Activated CD8-positive, alpha-beta memory T cell treated with anti-CD3 and anti-CD28 coated beads for 24 hours (primary cell): ENCODE results near the gene ZNF326.
"Not testable (repeated sequence)": the region's sequence is repeated elsewhere in the genome, so short reads cannot be mapped to it uniquely, and the experiment has no call there.

Experiments
- DNase-seq: peaks from one replicate; pipeline ENCODE4 v3.0.0-alpha.2; 2020

ZNF326 gene

DNA sequence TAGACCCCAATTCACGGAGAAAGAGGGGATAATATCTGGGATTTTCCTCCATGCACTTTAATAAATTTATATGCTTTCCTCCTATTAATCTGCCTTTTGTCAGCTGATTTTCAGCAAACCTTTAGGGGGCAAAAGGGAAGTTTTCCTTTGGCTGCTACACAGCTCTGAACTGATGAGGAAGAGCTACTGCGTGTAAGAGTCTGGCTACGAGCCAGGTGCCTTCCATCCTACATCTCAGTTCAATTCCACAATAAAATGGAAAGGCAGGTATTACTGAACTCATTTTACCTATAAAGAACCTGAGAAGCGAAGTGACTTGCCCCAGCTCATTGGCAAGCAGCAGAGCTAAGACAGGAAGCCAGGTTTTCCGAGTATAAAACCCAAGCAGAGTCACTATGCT is 28.3 kb upstream of the ZNF326 start:
- DNase-seq = no peak

DNA sequence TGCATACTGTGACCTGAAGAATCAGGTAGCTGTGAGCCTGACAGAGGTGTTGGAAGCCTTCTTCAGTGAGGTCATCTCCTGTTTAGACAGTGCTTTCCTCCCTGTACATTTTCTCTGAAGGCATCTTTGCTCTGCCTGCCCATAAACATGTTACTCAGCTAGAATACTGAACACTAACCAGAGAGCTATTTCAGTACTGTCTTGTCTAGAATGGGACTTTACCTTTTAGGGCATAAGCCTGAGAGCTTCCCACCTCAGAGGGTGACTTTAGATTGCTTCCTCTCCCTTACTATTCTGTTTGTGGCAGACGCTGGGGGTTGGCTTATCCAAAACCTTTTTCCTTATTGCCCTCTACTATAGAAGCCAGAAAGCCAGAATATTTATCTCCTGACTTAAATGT is 23.3 kb upstream of the ZNF326 start:
- DNase-seq = no peak

GRCh38 chr1:89972024-89972423 is 22.9 kb upstream of the ZNF326 start:
- DNase-seq = no peak

- no peak for DNase-seq
Measured at GRCh38 chr1:89973471-89974127, 21.3 kb upstream of the ZNF326 start.

DNA sequence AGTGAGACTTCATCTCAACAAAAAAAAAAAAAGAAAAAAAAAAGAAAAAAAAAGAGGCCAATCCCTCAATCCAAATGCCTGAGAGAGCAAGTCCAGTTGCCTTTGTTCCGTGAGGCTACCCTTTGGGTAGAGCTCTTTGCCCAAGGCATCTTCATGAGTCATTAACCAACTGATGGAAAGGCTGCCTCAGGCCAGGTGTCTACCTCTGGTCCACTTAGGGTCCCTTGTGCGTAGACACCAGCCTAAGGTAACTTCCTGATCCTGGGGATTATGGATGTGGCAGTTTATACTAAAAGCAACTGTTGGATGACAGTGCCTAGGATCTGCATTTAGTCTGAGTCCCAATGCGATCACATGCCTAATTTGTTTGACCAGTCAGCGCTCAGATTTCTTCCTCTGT is 20.7 kb upstream of the ZNF326 start:
- no peak for DNase-seq

DNA sequence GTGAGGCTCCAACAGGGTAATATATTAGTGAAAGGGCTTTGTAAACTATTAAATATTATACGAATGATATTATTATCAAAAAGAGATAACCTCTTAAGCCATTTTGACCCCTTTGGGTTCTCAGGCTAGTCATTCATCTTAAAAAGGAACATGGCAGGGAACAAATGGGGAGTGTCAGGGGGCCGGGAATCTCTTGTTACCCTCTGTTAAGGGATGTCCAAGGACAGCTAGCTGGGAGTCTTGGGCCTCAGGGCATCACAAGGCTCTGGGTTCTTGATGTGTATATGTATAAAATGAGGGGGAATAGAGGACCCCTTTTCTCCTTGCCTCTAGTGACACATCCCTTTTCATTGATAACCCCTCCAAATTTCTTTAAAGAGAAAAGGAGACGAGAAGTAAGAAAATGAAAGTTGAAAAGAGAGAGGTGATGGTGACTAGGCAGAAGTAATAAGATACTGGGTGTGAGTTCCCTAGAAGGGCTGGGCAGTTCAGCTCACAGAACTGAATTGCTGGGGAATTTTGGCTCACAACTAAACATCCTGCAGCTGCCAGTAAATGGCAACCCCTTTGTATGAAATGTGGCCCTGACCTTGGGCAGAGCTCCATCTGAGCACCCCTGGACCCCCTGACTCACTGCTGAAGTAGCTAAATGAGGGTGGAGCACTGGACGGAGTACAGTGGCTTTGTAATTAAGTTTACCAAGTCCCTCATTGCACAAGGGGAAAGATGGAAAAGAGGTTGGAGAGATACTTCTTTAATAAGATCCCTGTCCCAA is 20.0 kb upstream of the ZNF326 start:
- no peak for DNase-seq

DNA sequence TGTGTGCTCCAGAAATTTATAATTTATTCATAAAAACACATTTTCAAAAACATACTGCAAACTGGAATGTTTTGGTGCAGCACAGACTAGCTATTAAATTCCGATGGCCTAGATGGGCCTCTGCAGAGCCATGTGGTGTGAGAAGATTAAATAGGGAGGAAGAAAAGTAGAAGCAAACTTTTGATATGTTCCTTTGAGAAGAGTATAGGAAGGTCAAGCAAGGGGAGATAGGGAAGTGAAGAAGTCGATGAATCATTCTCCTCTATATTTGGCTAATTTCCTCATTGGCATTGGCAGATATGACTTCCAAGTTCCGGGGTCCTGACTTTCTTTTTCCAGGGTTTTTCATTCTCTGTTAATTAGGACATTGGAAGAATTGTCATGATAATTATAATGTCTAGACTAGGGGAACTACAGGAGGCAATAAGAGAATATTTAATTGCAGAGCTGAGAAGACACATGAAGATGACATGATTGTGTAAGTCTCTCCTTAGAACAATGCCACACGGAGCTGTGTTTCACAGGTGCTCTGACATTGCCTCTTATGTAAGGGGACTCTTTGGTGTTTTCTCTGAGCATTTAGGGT is 19.3 kb upstream of the ZNF326 start:
- no peak for DNase-seq

GRCh38 chr1:89978755-89979154 is 16.2 kb upstream of the ZNF326 start:
- no peak for DNase-seq

DNA sequence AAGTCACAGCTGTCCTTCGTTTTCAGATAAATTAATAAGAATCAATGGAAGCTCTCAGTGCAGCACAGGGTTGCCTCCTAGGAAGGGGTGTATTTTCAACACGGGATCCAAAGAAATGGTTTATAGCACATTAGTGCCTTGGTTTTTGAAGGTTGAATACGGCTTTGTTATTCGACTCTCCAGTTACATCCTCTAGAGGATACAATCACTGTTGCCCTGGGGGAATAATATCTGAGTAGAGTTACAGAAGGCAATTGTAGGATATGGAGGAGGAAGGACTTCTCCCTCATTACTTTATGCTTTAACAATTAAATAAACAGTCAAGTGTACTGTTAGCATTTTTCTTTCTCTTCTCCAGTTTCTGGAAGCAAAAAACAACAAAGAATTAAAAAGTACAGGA is 14.3 kb upstream of the ZNF326 start:
- no peak for DNase-seq

DNA sequence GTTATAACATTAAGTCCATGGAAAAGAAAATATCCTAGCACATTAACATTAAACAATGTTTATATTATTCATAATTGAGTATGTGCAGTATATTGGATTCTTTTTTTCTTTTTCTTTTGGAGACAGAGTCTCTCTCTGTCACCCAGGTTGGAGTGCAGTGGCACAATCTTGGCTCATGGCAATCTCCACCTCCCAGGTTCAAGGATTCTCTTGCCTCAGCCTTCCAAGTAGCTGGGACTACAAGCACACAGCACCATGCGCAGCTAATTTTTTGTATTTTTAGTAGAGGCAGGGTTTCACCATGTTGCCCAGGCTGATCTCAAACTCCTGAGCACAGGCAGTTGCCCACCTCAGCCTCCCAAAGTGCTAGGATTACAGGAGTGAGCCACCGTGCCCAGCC is 12.1 kb upstream of the ZNF326 start:
- not testable (repeated sequence) for DNase-seq

GRCh38 chr1:89984564-89985116 is 10.3 kb upstream of the ZNF326 start:
- not testable (repeated sequence) for DNase-seq

GRCh38 chr1:89986020-89986419 is 8.9 kb upstream of the ZNF326 start:
- DNase-seq = no peak

DNA sequence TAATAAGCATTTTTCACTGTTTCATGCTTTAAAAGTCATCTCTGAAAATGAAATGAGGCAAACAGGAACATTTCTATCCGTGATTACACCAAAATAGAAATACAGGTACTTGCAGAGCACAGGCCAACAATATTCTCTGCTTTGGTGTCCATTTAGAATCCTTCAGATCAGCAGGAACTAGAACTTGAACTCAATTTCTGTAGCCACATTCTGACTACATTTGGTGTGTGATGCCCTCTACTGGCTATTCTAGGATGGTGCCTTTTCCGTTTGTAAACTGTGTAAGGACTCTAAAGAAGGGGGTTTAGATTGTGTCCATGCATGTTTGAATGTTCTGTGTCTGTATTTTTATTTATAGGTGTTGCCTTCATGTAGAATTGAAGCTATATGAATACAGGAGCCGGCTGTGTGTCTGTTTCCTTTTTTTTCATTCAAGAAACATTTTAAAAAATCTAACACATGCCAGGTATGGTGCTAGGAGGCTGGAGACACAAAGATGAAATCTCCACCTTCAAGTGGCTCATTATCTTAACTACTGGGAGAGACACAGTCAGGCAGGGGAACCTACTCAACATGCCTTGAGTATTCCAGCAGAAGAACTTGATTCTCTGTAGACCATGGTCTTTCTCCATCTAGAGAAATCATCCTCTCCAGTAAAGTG is 7.6 kb upstream of the ZNF326 start:
- no peak for DNase-seq

- DNase-seq = no peak
Measured at GRCh38 chr1:89989099-89989498, 5.8 kb upstream of the ZNF326 start.

- no peak for DNase-seq
Measured at GRCh38 chr1:89989799-89990198, 5.1 kb upstream of the ZNF326 start.

DNA sequence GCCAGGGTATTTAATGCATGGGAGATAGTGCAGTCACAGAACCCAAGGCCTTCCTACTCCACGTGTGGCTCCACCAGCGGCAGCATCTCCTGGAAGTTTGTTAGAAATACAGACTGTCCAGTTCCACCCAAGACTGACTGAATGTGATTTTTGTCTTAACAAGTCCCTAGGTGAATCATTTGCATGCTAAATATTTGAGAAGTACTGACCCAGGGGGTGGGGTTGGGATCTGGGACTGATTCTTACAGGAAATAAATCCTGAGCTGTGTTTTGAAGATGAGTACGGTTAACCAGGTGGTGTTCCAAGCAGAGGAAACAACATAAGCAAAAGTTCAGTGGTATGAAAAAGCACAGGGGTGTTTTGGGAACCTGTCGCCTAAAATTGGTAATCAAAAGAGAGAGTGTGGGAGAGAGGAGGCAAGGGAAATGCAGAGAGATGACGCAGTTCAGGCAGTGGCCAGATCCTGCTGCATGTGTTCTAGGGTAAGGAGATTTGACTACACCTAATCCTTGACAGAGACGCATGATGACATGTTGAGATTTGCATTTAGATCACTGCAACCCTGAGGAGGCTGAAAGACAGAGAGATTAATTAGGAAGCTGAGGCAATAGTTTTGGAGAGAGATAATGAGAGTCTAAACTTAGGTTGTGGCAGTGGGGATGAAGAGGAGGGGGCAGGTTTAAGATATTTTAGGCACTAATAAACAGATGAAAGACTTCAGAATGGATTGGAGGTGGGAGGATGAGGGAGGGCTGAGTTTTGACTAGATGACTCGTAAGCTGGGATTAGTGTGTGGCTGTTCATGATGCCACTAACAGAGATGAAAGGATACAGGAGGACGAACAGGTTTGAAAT is 3.7 kb upstream of the ZNF326 start:
- no peak for DNase-seq

GRCh38 chr1:89993541-89993940 is 1.4 kb upstream of the ZNF326 start:
- no peak for DNase-seq

GRCh38 chr1:89994231-89994804 is 592 bp upstream of the ZNF326 start:
- no peak for DNase-seq

DNA sequence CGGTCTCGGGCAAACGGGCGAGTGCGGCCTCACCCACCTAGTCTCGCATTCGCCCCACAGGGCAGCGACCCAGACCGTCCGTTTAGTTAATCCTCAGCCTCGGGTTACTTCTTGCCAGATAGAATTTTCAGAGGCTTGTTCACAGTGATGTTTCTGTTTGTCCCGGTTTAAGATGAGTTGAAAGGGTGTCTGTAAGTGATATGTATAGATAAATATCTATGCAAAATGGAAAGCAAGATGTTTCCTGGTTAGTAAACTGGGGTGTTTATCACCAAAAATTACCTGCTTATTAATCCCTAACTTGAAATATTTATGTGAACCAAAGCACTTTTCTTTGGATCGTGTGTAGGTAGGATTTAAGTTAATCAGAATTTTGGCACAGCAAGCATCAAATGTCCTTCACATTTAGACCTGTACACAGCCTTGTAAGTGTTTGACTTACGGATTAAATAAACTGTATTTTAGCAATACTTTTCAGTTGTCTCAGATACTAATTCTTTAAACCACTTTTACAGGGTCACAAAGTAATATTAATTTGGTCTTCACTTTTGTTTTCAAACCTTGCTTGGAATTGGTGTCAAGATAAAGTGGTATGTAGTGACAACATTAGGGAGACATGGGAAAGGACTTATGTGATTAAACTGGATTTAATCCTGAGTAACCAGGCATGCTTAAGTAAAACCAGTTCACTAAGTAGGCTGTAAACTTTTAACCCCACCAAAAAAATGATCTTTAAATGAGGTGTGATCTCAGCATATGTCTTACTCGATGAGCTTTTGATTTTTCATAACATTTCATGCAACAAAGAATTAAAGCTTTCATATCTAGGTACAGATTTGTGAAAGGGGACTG is 914 bp downstream of the ZNF326 start:
- no peak for DNase-seq

- DNase-seq = no peak
Measured at GRCh38 chr1:89996450-89997110, 1.7 kb downstream of the ZNF326 start.

GRCh38 chr1:89997152-89997551 is 2.2 kb downstream of the ZNF326 start:
- DNase-seq = not testable (repeated sequence)
